ENCODE results near the gene ACOT2.
"Not testable (repeated sequence)": the region's sequence is repeated elsewhere in the genome, so short reads cannot be mapped to it uniquely, and the experiment has no call there.

Gene ACOT2

DNA sequence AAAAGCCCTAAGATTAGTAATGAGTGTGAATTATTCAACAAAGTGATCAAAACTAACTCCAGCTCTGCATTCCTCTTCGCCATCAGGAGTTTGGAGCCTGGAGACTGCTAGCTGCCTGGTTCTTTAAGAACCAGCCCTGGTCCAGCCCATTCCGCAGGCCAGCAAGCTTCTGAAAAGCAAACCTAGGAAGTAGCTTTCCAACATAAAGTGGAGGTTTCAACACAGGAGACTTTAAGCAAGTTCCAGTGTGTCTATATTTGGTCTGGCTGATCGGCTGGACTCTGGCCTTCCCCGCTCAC is 178 bp upstream of the ACOT2 start:
- not testable (repeated sequence) for DNase-seq

DNA sequence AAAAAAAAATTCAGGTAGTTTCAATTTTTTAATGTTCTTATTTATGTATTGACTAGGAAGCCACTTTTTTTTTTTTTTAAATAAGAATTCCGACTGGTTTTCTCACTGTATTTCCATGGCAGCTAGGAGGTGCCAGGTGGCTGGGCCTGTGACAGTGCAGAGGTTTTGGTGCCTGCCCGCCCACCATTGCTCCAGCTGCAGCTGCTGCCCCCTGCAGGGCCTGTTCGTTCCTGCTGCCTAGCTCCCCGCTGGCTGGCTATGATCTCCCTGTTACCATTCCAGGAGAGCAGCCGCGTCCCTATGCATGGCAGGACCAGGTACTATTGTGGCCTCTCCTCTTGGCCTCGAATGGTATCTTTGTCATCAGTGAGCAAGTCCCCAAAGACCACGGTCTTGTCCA is 1.9 kb downstream of the ACOT2 start:
- not testable (repeated sequence) for DNase-seq

DNA sequence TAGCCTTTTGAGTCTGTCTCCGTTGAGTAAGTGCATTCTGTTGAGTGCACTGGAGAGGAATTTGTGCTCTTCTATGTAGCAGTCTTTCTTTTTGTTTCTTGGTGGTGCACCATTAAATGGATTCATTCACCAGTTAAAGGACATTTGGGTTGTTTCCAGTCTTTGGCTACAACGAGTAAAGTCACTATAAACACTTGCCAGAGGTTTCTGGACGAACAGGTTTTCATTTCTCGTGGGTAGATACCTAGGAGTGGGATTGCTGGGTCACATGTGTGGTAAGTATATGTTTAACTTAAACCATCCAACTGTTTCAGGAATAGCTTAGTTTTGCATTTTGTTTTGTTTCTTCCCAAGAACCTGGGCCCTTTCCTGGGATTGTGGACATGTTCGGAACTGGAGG is 4.0 kb downstream of the ACOT2 start:
- DNase-seq, result not testable (repeated sequence)

DNA sequence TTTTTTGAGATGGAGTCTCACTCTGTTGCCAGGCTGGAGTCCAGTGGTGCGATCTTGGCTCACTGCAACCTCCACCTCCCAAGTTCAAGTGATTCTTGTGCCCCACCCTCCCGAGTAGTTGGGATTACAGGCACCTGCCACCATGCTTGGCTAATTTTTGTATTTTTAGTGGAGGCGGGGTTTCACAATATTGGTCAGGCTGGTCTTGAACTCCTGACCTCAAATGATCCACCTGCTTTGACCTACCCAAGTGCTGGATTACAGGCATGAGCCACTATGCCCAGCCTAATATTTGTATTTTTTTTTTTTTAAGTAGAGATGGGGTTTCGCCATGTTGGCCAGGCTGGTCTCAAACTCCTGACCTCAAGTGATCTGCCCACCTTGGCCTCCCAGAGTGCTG is 4.7 kb downstream of the ACOT2 start:
- not testable (repeated sequence) for DNase-seq

DNA sequence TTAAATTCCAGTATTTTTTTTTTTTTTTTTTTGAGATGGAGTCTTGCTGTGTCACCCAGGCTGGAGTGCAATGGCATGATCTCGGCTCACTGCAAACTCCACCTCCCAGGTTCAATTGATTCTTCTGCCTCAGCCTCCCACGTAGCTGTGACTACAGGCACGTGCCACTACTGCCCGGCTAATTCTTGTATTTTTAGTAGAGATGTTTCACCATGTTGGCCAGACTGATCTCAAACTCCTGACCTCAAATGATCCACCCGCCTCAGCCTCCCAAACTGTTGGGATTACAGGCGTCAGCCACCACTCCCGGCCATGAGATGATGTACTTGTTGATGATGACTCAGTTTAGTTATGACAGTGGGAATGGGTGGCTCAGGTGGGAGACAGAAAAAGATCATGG is 5.2 kb downstream of the ACOT2 start:
- not testable (repeated sequence) for DNase-seq

DNA sequence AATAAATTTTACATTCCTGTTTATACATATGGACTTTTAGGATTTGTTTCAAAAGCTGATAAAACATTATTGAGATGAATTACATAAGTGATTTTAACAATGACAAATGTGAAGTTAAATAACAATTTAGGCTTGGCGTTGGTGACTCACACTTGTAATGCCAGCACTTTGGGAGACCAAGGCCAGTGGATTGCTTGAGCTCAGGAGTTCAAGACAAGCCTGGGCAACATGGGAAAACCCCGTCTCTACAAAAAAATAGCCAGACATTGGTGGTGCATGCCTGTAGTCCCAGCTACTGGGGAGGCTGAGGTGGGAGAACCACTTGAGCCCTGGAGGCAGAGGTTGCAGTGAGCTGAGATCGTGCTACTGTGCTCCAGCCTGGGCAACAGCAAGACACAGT is 7.4 kb downstream of the ACOT2 start:
- DNase-seq, result no peak

DNA sequence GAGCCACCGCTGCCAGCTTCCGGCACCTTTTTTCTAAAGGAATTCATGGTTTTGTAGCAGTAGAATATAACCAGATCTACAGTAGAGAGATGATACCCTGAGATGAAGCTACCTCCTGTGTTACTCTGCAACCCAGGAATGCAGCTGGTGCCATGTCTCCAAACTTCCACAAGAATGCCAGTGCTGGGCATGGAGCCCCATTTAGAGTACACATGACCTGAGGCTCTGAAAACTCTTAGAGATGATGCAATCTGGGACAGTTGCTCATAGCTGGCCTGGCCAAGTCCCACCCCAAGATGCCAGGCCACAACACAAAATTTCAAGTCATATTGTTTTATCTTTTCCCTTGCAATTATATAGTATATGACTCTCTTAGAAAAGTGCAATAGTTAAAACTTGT is 8.2 kb downstream of the ACOT2 start:
- DNase-seq, result not testable (repeated sequence)

DNA sequence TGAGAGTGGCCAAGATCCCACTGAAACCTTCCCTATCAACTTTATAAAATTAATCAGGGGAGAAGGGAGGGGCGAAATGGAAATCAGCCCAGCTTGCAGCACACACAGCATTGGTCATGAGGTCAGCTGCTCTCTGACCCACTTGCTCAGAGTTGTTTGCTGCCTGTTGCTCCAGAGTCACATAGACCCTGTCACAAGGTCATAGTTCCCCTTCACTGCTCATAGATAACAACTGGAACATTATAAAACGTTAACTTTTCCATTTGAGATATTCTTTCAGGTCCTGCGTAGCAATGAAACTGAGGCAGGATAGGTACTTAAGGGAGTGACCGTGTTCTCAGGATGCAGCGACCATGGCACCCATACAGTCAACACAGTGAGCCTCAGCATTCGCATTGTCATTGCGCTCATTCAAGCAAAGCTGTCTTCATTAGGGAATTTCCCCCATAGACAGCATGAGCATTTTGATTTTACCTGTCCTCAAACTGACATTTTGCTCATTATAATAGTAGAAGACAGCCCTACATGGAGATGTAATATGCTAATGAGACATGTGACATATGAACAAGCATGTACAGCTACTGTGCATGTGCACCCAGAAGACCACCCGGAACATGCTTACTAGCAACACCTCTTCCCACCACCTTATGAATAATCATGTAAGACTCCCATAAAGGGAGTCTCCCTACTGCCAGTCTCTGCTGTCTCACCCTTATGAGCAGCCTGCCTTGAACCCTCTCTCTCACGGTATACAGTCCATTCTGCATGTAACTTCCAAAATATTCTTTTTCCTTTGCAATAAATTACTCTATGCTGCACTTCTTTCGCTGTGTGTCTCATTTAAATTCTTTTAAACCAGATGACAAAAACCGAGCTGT is 13.3 kb downstream of the ACOT2 start:
- DNase-seq, result not testable (repeated sequence)

DNA sequence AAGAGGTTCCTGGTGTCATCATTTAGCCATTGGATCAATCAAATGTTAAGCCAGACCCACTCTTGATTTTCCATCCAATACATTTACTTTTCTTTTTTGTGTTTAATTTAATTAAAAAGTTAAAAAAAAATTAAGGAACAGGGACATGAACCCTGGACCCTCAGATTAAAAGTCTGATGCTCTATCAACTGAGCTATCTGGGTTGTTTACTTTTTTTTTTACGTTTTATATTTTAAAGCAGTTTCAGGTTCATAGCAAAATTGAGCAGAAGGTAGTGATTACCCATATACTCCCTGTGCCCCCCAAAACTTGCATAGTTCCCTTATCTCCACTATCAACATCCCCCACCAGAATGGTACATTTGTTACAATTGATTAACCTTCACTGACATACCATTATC is 19.7 kb downstream of the ACOT2 start:
- DNase-seq, result no peak

DNA sequence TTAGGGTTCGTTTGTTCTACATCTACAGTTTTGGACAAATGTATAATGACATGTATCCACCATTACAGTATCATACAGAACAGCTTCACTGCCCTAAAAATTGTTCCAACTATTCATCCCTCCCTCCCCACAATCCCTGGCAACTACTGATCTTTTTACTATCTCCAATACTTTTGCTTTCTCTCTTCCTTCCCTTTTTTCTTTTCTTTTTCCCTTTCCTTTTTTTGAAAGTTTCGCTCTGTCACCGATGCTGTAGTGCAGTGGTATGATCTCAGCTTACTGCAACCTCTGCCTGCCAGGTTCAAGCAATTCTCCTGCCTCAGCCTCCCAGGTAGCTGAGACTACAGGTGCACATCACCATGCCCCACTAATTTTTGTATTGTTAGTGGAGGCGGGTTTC is 20.1 kb downstream of the ACOT2 start:
- DNase-seq, result no peak

DNA sequence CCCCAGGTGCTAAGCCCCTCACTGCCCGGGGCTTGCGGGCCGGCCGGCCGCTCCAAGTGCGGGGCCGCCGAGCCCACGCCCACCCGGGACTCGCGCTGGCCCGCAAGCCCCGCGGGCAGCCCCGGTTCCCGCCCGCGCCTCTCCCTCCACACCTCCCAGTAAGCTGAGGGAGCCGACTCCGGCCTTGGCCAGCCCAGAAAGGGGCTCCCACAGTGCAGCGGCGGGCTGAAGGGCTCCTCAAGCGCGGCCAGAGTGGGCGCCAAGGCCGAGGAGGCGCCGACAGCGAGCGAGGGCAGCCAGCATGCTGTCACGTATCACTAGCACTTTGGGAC is 21.6 kb downstream of the ACOT2 start:
- DNase-seq, result not testable (repeated sequence)

DNA sequence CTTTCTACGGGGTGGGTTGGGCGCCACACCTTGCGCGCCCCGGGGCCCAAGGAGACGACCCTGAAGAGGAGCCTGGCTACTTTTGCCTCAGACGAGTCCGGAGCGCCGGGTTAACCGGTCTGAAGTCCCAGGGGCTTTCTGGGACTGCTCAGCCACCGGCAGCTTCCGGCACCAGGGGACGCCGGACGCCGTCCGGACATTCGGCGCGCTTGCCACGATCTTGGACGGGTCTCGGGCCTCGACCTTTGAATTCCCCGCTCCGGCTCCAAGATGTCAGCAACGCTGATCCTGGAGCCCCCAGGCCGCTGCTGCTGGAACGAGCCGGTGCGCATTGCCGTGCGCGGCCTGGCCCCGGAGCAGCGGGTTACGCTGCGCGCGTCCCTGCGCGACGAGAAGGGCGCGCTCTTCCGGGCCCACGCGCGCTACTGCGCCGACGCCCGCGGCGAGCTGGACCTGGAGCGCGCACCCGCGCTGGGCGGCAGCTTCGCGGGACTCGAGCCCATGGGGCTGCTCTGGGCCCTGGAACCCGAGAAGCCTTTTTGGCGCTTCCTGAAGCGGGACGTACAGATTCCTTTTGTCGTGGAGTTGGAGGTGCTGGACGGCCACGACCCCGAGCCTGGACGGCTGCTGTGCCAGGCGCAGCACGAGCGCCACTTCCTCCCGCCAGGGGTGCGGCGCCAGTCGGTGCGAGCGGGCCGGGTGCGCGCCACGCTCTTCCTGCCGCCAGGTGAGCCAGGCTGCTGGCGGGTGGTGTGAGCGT is 22.9 kb downstream of the ACOT2 start, which contains the start of gene ACOT4:
Gene ACOT4 (plus strand): TSS at position 184 of the 760 bp plus-strand sequence. CDS start 87 bp downstream, at position 271.
- DNase-seq, result no peak

DNA sequence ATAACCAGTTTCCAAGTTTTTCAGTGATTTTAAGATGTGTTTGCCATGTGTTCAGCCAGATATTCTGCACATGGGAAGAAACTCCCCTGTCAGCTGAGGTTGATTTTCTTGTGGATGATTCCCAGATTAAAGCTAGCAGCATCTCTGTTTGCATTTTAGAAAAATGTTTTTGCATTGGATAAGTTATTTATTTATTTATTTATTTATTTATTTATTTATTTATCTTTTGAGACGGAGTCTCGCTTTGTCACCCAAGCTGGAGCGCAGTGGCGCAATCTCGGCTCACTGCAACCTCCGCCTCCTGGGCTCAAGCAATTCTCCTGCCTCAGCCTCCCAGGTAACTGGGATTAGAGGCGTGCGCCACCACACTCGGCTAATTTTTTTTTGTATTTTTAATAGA is 25.5 kb downstream of the ACOT2 start:
- DNase-seq, result no peak

DNA sequence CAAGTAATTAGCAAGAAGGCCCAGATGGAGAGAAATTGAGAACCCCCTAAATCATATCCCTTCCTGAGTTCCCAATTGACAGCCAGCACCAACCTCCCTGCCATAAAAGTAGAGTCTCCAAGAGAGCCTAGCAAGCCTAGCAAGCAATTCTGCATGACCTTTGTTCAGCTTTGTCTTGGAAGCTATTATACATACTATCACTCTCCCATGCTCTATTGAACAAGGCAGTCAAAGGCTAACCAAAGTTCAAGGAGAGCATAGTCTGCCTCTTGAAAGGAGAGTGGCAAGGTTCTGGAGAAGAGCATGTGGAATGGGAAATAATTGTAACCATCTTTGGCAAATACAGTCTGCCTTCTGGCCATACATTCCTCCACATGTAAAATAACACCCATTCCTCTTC is 30.5 kb downstream of the ACOT2 start:
- DNase-seq, result no peak

DNA sequence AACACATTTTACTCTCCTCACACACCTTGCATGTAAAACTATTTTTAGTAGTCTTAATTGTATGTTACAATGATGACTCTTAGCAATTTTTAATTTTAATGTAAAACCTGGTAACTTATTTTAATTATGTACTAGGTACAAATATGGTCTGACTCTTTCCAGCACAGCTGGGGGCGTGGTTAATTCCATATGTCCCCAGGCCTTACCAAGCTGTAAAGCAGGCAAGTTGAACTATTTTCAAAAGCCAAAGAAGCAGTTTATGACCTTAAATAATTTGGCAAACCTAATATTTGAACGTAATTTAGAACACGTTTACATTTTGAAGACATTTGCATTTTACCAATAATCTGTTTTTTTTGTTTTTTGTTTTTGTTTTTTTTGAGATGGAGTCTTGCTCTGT is 34.0 kb downstream of the ACOT2 start:
- DNase-seq, result no peak

DNA sequence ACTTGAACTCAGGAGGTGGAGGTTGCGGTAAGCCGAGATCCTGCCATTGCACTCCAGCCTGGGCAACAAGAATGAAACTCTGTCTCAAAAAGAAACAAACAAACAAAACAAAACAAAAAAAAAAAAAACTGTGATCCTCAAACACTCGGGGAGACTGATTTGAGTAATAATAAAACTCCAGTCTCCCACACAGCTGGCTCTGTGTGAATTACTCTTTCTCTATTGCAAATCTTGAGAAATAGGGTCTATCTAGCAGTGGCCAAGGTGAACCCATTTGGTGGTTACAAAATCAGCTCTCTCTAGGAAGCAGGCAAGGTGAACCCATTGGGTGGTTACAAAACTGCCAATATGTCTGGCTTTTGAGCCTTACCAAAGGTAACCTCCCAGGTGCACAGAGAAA is 37.3 kb downstream of the ACOT2 start:
- DNase-seq, result no peak

DNA sequence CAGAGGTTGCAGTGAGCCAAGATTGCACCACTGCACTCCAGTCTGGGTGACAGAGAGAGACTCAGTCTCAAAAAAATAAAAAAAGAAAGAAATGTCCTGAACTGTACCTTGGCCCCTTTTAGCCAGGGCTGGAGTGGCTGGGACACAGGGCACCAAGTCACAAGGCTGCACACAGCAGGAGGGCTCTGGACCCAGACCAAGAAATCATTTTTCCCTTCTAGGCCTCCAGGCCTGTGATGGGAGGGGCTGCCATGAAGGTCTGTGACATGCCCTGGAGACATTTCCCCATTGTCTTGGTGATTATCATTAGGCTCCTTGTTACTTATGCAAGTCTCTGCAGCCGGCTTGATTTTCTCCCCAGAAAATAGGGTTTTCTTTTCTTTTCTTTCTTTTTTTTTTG is 38.2 kb downstream of the ACOT2 start:
- no peak for DNase-seq

DNA sequence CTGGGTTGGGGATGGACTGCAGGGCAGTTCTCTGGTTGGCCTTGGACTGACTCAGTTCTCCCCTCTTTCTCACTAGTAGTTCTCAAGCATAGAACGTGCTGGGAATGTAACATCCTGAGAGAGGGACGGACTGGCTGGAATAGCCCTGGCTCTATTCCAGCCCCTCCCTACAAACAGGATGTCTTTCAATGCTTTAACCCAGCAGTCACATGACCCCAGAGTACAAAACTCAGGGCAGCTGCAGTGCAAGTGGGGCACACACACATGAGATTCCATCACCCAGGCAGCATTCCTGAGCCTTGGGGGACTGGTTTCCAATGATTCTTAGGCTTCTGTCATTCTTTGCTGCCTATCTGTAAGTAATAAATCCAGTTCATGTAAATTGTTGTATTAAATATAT is 41.7 kb downstream of the ACOT2 start:
- DNase-seq, result no peak

DNA sequence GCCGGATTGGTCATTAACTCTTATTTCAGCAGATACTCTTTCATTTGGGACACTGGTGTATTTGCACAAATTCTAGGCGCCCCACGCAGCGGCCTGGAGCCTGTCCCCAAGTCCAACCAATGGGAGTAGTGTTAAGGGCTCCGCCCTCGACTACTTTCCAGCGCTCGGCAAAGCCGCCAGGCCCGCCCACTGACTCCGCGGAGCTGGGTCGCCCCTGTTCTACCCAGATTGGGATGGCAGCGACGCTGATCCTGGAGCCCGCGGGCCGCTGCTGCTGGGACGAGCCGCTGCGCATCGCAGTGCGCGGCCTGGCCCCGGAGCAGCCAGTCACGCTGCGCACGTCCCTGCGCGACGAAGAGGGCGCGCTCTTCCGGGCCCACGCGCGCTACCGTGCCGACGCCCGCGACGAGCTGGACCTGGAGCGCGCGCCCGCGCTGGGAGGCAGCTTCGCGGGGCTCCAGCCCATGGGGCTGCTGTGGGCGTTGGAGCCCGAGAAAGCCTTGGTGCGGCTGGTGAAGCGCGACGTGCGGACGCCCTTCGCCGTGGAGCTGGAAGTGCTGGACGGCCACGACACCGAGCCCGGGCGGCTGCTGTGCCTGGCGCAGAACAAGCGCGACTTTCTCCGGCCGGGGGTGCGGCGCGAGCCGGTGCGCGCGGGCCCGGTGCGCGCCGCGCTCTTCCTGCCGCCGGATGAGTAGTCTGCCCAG is 43.5 kb downstream of the ACOT2 start, which contains the start of gene ACOT6:
Gene ACOT6 (plus strand): TSS at position 179 of the 707 bp plus-strand sequence. CDS start 55 bp downstream, at position 234.
- DNase-seq, result peak; percentile 40

DNA sequence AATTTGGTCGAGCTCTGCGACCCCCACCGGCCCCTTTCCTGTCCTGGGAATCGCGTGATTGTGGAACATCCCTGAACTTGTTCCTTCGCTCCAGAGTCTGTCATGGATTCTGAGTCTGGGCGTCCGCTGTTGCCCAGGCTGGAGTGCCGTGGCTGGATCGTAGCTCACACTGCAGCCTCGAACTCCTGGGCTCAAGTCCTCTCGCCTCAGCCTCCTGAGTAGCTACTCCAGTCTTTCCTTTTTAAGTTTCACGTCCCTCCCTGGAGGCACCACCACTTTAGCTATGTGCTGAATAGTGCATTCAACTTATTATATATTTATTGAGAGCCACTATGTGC is 44.0 kb downstream of the ACOT2 start:
- DNase-seq, result peak; percentile 15

DNA sequence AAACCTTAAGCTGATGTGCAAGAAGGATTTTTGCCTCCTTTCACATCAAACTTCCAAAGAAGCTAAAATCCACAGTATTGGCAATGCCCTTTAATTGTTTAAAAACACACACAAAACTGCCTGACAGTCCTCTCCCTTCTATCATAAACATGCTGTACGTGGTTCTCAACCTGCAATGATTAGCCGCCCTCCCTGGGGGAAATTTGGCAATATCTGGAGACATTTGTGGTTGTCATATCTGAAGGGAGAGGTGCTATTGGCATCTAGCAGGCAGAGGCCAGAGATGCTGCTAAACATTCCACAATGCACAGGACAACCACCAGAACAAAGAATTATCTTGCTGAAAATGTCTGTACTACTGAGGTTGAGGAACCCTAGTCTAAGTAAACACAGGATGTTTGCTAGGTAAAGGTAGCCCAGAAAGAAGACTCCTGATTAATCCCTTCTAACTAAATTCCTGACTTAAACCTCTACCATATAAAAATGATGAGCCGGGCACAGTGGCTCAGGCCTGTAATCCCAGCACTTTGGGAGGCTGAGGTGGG is 44.5 kb downstream of the ACOT2 start:
- no peak for DNase-seq

DNA sequence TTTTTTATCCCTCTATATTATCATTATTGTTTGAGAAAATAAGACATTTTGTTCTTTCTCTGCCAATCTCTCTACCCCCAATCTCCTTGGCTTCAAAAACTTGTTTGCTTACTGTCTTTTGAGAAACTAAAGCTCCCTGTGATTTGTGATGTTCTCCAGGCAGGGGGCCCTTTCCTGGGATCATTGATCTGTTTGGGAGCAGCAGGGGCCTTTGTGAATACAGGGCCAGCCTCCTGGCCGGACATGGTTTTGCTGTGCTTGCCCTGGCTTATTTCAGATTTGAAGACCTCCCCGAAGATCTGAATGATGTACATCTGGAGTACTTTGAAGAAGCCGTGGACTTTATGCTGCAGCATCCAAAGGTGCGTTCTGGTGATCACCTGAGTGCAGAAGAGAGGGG is 47.8 kb downstream of the ACOT2 start:
- DNase-seq, result no peak

DNA sequence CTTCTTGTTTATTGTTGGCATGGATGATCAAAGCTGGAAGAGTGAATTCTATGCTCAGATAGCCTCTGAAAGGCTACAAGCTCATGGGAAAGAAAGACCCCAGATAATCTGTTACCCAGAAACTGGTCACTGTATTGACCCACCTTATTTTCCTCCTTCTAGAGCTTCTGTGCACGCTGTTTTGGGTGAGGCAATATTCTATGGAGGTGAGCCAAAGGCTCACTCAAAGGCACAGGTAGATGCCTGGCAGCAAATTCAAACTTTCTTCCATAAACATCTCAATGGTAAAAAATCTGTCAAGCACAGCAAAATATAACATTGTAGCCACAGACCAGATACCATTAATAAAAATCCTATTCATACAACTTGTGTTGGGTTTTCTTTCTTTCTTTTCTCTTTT is 50.5 kb downstream of the ACOT2 start:
- no peak for DNase-seq

DNA sequence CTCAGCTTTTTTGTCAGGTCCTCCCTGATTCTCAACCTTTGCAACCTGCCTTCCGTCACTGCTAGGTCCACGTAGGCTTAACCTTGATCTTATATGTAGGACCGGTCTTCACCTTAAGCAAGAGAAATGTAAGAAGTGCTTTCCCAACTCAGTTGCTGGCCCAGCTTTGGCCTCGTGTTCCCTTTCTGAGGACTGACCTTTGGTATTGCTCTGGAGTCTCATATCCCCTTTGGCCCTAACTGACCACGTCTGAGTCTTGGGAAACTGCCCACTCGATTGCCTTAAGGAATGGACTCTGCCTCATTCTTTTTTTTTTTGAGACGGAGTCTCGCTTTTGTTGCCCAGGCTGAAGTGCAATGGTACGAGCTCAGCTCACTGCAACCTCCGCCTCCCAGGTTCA is 51.3 kb downstream of the ACOT2 start:
- no peak for DNase-seq

Data from NCI-H1105 (cell line).